ENCODE results near the gene ADAMTS13.
A peak's percentile ranks its signal among the peaks of the same experiment; 100 is the strongest.

Gene ADAMTS13

GRCh38 chr9:133499132-133499891, 77.1 kb downstream of the ADAMTS13 start:
- H3K4me3 ChIP-seq (ENCODE audit: low read depth, low read length): no peak overlapping the region
- no peak for TF ChIP-seq CTCF (IDR thresholded peaks at IDR 0.05; ENCODE audit: control insufficient read depth, extremely low read depth, insufficient read depth)
- DNase-seq (ENCODE audit: low read depth): no peak

- DNase-seq (ENCODE audit: low read depth): no peak
- H3K4me3 ChIP-seq (ENCODE audit: low read depth, low read length): no peak overlapping the region
- no peak for TF ChIP-seq CTCF (IDR thresholded peaks at IDR 0.05; ENCODE audit: control insufficient read depth, extremely low read depth, insufficient read depth)
These were observed 77.7 kb downstream of the ADAMTS13 start for GRCh38 chr9:133499892-133500270.

GRCh38 chr9:133502112-133502511, 79.9 kb downstream of the ADAMTS13 start:
- no peak for TF ChIP-seq CTCF (IDR thresholded peaks at IDR 0.05; ENCODE audit: control insufficient read depth, extremely low read depth, insufficient read depth)
- no peak overlapping the region for H3K4me3 ChIP-seq (ENCODE audit: low read depth, low read length)

GRCh38 chr9:133505186-133505830, 83.1 kb downstream of the ADAMTS13 start:
- H3K4me3 ChIP-seq (ENCODE audit: low read depth, low read length): no peak overlapping the region
- DNase-seq (ENCODE audit: low read depth): no peak
- TF ChIP-seq CTCF (IDR thresholded peaks at IDR 0.05; ENCODE audit: control insufficient read depth, extremely low read depth, insufficient read depth): no peak

More at GRCh38 chr9:133502112-133502511, 79.9 kb downstream of the ADAMTS13 start:
- no peak for DNase-seq (ENCODE audit: low read depth)

- no peak for TF ChIP-seq CTCF (IDR thresholded peaks at IDR 0.05; ENCODE audit: control insufficient read depth, extremely low read depth, insufficient read depth)
- DNase-seq (ENCODE audit: low read depth): no peak
- H3K4me3 ChIP-seq (ENCODE audit: low read depth, low read length): no peak overlapping the region
These were observed 83.9 kb downstream of the ADAMTS13 start for GRCh38 chr9:133505901-133506652.

GRCh38 chr9:133506653-133507038, 84.5 kb downstream of the ADAMTS13 start:
- H3K4me3 ChIP-seq (ENCODE audit: low read depth, low read length): no peak overlapping the region
- DNase-seq (ENCODE audit: low read depth): peak; percentile 8
- no peak for TF ChIP-seq CTCF (IDR thresholded peaks at IDR 0.05; ENCODE audit: control insufficient read depth, extremely low read depth, insufficient read depth)

Data from LNCaP clone FGC (cell line).